ENCODE data around the gene CDH26.

The CDH26 gene

DNA sequence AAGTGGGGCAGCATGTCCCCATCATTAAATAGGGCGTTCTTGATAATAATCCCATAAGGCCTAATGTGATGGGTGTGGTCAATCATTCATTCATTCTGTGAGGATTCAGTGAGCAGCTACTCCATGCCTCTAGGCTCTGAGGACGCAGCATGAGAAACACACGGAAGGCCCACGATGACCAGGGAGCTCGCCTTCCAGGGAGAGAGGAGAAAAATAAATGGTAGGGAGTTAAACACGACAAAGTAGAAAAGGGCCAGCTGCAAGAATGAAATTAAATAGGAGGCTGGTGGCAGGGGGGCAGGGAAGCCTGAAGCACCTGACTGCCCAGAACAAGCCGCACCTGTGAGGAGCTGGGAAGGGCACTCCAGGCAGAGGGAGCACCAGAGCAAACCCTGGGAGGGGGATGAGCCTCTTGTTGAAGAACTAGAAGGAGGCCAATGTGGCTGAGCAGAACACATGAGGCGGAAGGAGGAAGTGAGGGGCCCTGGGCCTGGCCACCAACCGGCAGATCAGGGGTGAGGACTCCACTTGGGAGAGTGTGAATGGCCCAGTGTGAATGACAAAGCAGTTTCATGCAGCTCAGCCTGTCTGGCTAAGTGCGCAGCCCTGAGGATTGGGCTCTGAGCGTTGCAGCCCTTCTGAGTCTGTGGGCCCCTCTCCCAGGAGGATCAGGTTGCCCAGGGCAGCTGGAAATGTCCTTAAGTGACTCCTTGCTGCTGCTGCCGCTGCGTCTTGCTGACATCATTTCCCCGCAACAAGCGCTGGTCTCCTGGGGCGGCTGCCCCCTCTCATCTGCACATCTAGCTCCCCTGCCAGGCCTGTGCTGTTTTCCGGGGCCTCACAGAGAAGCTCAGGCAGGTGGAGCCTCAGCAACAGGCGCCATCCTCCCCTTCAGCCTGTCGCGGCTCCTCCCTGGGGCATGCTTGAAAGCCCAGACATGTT is 99.9 kb downstream of the CDH26 start:
- TF ChIP-seq, protein P1, sequence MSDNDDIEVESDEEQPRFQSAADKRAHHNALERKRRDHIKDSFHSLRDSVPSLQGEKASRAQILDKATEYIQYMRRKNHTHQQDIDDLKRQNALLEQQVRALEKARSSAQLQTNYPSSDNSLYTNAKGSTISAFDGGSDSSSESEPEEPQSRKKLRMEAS (IDR thresholded peaks at IDR 0.05): no peak
- TF ChIP-seq EGR1 (IDR thresholded peaks at IDR 0.05) (no peak), TCF12 (IDR thresholded peaks at IDR 0.05; ENCODE audit: low read depth) (no peak), YY1 (IDR thresholded peaks at IDR 0.05; ENCODE audit: low read depth) (no peak), EP300 (IDR thresholded peaks at IDR 0.05; ENCODE audit: borderline replicate concordance) (no peak), FOXM1 (IDR thresholded peaks at IDR 0.05; ENCODE audit: borderline replicate concordance, low read depth) (no peak), TEAD4 (IDR thresholded peaks at IDR 0.05) (no peak), ZBTB7A (IDR thresholded peaks at IDR 0.05; ENCODE audit: low read depth) (no peak), TAF1 (IDR thresholded peaks at IDR 0.05; ENCODE audit: low read depth) (no peak), NFIC (IDR thresholded peaks at IDR 0.05) (no peak), RAD21 (IDR thresholded peaks at IDR 0.05; ENCODE audit: low read depth) (no peak), CREB1 (IDR thresholded peaks at IDR 0.05; ENCODE audit: low read depth) (no peak), CEBPB (IDR thresholded peaks at IDR 0.05) (no peak)
- TF ChIP-seq, protein P2, sequence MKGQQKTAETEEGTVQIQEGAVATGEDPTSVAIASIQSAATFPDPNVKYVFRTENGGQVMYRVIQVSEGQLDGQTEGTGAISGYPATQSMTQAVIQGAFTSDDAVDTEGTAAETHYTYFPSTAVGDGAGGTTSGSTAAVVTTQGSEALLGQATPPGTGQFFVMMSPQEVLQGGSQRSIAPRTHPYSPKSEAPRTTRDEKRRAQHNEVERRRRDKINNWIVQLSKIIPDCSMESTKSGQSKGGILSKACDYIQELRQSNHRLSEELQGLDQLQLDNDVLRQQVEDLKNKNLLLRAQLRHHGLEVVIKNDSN (IDR thresholded peaks at IDR 0.05): no peak
- TF ChIP-seq, protein P3, sequence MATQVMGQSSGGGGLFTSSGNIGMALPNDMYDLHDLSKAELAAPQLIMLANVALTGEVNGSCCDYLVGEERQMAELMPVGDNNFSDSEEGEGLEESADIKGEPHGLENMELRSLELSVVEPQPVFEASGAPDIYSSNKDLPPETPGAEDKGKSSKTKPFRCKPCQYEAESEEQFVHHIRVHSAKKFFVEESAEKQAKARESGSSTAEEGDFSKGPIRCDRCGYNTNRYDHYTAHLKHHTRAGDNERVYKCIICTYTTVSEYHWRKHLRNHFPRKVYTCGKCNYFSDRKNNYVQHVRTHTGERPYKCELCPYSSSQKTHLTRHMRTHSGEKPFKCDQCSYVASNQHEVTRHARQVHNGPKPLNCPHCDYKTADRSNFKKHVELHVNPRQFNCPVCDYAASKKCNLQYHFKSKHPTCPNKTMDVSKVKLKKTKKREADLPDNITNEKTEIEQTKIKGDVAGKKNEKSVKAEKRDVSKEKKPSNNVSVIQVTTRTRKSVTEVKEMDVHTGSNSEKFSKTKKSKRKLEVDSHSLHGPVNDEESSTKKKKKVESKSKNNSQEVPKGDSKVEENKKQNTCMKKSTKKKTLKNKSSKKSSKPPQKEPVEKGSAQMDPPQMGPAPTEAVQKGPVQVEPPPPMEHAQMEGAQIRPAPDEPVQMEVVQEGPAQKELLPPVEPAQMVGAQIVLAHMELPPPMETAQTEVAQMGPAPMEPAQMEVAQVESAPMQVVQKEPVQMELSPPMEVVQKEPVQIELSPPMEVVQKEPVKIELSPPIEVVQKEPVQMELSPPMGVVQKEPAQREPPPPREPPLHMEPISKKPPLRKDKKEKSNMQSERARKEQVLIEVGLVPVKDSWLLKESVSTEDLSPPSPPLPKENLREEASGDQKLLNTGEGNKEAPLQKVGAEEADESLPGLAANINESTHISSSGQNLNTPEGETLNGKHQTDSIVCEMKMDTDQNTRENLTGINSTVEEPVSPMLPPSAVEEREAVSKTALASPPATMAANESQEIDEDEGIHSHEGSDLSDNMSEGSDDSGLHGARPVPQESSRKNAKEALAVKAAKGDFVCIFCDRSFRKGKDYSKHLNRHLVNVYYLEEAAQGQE (IDR thresholded peaks at IDR 0.05; ENCODE audit: low read depth): no peak

DNA sequence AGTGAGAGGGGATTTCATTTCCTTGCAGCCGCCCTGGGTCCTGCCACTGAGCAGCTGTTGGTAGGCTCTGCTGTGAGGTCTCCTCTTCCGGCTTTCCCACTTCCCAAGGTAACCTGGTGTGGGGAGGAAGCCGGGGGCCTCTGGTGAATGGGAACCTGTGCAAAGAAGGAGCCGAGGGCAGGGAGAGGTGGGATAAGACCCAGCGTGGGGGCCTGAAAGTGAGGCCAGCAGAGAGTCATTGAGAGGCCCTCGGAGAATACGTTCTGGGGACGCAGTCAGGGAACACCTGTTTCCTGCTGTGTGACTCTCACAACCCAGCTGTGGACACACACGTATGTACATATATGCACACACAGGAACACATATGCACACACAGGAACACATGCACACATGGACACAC is 100.7 kb downstream of the CDH26 start:
- TF ChIP-seq YY1 (IDR thresholded peaks at IDR 0.05; ENCODE audit: low read depth): no peak
- no peak for TF ChIP-seq CREB1 (IDR thresholded peaks at IDR 0.05; ENCODE audit: low read depth)
- TF ChIP-seq NFIC (IDR thresholded peaks at IDR 0.05): no peak
- TF ChIP-seq, protein P1 (IDR thresholded peaks at IDR 0.05): no peak
- TF ChIP-seq TEAD4 (IDR thresholded peaks at IDR 0.05): no peak
- TF ChIP-seq, protein P3 (IDR thresholded peaks at IDR 0.05; ENCODE audit: low read depth): no peak
- no peak for TF ChIP-seq EGR1 (IDR thresholded peaks at IDR 0.05)
- TF ChIP-seq EP300 (IDR thresholded peaks at IDR 0.05; ENCODE audit: borderline replicate concordance): no peak
- TF ChIP-seq TAF1 (IDR thresholded peaks at IDR 0.05; ENCODE audit: low read depth): no peak
- TF ChIP-seq, protein P2 (IDR thresholded peaks at IDR 0.05): no peak
- no peak for TF ChIP-seq RAD21 (IDR thresholded peaks at IDR 0.05; ENCODE audit: low read depth)
- TF ChIP-seq ZBTB7A (IDR thresholded peaks at IDR 0.05; ENCODE audit: low read depth): no peak
- no peak for TF ChIP-seq TCF12 (IDR thresholded peaks at IDR 0.05; ENCODE audit: low read depth)
- no peak for TF ChIP-seq CEBPB (IDR thresholded peaks at IDR 0.05)
- TF ChIP-seq FOXM1 (IDR thresholded peaks at IDR 0.05; ENCODE audit: borderline replicate concordance, low read depth): no peak

DNA sequence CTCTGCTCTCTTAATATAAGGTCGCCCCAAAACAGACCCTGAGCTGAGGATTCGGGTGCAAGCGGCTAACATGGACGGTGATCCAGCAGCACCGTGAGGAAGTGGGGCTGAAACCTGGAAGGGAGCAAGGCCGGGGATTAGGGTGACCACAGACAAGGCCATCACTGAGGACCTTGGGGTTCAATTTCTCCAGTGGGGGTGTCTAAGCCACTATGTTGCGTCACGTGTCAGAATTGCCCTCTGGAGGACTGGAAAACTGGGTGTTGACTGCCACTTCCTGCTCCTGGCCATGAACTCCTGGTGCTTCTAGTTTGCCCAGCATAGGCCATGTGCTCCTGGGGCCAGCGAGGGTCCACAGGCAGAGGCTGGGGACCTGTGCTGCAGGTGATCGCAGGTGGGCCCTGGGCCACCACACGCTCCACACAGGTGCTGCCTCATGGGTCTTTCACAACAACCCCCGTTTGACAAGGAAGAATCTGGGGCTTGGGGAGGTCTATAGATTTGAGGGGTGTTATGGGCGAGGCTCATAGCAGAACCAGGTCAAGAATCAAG is 101.9 kb downstream of the CDH26 start:
- no peak for TF ChIP-seq RAD21 (IDR thresholded peaks at IDR 0.05; ENCODE audit: low read depth)
- TF ChIP-seq, protein P1 (IDR thresholded peaks at IDR 0.05): no peak
- TF ChIP-seq TCF12 (IDR thresholded peaks at IDR 0.05; ENCODE audit: low read depth): no peak
- no peak for TF ChIP-seq FOXM1 (IDR thresholded peaks at IDR 0.05; ENCODE audit: borderline replicate concordance, low read depth)
- TF ChIP-seq TAF1 (IDR thresholded peaks at IDR 0.05; ENCODE audit: low read depth): no peak
- TF ChIP-seq ZBTB7A (IDR thresholded peaks at IDR 0.05; ENCODE audit: low read depth): no peak
- TF ChIP-seq CEBPB (IDR thresholded peaks at IDR 0.05): no peak
- TF ChIP-seq, protein P3 (IDR thresholded peaks at IDR 0.05; ENCODE audit: low read depth): no peak
- no peak for TF ChIP-seq TEAD4 (IDR thresholded peaks at IDR 0.05)
- TF ChIP-seq CREB1 (IDR thresholded peaks at IDR 0.05; ENCODE audit: low read depth): no peak
- TF ChIP-seq, protein P2 (IDR thresholded peaks at IDR 0.05): no peak
- TF ChIP-seq EGR1 (IDR thresholded peaks at IDR 0.05): no peak
- TF ChIP-seq EP300 (IDR thresholded peaks at IDR 0.05; ENCODE audit: borderline replicate concordance): no peak
- no peak for TF ChIP-seq YY1 (IDR thresholded peaks at IDR 0.05; ENCODE audit: low read depth)
- no peak for TF ChIP-seq NFIC (IDR thresholded peaks at IDR 0.05)

Data from Ishikawa (cell line).